HS-27A (cell line): ENCODE results near the gene ECHDC3.

Source experiments
- DNase-seq: peaks from one replicate; pipeline ENCODE4 v3.0.0-alpha.2; 2012; ENCODE audit warnings: low read depth, missing footprints

The ECHDC3 gene

DNA sequence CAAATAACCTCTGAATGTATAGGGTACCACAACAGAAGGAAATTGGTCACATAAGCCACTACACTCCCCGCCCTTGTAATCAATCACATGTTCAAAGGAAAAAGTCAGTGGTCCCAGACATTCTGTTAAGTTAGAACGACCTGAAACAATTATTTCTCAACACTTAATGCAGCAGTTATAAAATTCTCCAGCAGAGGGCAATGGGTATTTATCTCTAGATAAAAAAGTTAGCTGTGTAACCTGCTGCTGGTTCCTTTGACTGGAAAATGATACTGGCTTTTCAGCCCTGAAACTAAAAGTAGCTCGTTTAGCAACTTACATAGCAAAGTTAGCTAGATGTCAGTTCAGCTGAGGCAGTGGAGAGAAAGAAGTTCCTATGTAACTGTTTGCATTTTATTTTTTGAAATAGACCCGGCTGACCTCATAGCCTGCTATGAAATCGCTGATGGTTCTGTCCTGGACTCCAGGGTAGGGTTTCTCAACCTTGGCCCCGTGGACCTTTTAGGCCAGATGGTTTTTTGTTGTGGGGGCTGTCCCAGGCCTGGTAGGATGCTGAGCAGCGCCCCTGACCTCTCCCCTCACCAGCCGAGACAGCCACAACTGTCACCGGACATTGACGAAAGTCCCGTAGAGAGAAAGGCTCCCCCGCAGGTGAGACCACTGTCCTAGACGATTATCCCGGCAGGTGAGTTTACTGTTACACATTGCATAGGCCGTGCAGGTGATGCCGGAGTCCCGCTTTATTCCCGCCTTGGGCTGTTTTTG, 40.8 kb downstream of the ECHDC3 start:
- peak; percentile 15 for DNase-seq

DNA sequence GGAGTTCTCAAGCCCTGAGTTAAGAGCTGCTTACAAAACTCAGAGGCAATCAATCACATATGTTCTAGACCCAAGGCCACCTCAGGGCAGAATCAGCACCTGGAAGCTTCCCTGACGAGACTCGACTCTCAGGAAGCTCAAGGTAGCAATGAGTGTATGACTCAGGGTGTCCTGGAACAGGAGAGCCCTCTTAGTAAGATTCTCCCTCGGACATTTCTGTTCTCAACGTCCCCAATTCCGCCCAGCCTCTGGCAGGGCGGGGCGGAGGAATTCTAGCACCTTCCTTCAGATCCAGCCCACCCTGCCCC, 41.3 kb downstream of the ECHDC3 start:
- DNase-seq, result no peak

DNA sequence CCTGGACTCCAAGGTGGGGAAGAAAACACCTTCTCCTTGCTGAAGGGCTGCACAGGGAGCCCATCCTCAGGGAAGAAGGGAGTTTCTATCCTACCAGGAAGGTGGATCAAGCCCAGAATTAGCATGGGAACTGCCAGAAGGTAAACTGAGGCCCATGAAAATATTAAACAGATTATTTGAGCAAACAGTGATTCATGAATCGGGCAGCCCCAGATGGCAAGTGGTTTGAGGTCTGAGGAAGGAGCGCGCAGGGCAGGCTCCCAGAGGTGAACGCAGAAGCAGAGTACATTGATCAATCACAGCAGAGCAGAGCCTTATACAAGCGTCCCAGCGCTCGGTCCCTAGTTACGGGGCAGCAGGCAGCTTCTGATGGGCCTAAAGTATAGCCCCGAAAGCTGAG, 45.2 kb downstream of the ECHDC3 start:
- DNase-seq, result no peak

DNA sequence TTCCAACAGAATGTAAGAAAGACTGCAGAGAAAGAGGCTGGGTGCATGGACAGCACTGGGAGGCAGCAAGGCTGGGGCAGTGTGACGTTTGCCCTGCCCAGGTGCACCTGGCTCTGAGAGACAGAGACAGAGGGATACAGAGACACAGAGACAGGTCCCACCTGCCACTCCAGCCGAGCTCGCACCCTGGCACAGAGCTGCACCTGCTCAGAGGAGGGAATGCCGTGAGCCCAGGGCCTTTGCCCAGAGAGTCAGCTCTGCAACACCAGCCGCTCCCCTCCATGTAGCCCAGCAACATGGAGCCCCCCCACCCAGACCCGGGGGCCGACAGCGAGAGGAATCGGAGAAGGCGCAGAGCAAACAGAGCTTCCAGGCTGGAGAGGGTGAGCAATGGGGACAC, 45.7 kb downstream of the ECHDC3 start:
- no peak for DNase-seq

DNA sequence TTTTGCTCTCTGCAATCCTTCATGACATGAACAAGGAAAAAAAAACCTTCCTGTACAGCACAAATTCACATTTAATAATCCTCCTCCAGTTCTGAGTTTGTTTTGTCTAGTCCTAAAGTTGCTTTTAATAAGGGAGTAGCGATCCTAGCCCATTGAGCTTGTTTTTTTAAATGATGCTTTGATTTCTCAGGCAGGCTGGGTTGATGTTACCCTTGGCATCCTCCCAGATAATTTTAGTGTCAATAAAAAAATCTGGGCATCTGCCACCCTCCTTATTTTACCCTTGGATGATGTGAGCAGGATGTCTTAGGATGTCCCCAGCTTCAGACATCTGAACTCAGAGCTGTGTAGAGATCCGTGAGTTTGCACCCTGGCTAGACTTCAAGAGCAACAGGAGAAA, 47.1 kb downstream of the ECHDC3 start:
- no peak for DNase-seq

DNA sequence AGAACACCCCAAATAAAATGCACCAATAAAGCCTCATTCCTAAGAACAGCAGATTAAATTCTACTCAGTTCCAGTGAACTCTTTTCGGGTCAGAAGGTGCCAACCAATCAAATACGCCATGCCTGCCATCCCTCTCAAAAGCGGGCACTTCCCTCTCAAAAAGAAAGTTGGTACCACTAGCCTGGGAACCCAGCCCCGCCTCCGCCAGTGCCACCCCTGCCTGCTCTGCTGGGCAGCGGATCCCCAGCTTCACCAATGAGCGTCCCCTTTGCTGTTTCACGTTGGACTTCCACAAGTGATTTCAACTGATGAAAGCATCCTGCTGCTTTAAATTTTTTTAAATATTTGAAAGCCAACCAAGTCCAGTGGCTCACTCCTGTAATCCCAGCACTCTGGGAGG, 47.8 kb downstream of the ECHDC3 start:
- no peak for DNase-seq

DNA sequence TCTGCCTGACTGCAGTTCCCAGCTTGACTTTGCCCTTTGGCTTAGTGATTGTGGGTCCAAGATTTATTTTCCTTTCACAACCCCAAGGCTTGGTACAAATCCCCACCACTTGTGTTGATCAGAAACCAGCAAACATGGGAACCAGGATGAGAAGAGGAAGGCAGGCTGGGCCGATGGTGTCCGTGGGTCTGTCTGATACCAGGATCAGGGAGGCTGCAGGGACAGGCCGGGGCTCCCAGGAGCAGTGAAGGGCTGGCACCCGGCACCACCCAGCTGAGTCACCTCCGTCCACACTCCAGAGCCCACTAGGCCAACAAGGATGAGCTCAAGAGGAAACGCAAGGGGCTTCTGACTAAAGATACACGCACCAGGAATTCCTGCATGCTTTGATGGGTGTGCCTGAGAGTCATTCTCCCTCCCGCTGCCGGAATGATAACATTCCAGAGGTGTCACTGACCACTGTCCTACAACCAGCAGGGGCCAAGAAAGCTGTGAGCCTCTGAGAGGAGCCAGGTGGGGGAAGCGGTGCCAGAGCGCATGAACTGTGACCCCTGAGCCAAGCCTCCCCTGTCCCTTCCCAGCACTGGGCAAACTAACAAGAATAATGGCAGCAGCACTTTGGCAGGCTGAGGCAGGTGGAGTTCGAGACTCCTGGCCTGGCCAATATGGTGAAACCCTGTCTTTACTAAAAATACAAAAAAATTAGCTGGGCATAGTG, 51.7 kb downstream of the ECHDC3 start:
- DNase-seq, result peak; percentile 66

DNA sequence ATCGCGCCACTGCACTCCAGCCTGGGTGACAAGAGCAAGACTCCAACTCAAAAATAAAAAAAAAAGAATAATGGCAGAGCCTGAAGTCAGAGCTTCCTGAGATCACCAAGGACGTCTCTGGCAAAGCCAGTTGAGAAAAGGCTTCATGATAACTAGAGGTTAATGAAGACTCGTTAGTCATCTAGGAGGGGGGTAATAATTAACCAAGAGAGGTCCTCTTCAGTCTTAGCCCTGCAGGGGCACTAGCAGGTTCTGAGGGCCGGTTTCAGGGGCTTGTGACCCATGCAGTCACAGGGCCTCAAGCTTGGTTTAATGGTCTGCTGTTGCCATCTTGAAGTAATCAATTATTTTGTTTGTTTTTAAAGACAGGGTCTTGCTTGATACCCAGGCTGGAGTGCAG, 52.4 kb downstream of the ECHDC3 start:
- DNase-seq, result no peak

DNA sequence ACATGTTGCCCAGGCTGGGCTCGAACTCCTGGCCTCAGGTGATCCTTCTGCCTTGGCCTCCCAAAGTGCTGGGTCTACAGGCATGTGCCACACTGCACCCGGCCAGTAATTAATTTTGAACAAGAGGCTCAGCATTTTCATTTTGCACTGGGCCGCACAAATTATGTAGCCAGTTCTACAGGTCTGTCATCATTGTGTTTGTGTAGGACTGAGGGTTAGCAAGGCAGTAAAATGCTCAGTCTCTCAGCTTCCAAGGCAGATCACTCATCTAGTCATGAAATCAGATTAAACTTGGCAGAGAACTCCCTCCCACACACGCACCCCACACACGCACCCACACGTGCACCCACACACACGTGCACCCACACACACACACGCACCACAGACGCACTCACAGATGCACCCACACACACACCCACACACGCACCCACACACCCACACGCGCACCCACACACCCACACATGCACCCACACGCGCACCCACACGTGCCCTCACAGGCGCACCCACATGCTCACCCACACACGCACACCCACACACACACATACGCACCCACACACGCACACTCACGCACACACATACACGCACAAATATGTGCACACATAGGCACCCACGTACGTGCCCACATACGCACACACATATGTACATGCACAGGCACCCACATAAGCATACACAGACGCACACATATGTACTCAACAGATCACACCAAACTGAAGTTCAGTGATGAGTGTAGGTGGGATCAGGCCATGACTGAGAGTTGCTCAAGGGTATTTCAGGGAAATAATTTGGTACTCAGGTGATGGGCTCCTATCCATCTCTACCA, 53.1 kb downstream of the ECHDC3 start:
- DNase-seq, result no peak

DNA sequence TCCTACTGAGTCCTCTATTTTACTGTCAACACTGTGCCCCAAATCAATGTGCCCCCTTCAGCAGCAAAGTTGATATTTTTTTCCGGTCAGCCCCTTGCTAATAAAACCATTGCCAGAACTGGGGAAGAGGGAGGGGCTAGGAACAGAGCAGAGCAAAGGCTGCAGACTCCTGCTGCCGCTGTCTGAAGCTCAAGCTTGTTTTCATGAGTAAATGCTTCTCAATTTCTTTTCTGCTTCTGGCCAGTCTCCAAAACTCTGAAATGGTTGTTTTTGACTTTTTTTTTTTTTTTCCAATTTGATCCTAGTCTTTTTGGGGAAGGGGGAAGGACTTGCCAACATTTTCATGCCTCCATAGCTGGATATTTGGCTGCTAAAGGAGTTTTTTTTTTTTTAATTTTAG, 54.3 kb downstream of the ECHDC3 start:
- no peak for DNase-seq

DNA sequence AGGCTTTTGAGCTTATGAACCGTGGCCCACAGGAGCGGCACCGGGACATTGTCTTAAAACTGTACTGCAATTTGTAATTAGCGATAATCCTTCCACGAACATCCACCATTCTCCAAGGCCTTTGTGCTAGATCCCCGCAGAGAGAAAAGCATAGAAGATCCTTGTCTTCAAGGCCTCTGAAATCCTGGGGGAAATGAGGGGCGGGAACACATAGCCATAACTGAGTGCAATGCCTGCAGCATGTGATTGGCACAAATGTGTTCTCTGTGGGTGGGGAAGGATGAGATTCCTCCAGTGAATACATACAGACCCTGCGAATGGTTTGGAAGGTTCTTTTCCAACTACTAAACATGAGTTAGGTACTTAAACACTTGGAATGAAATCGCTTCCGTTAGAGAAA, 55.1 kb downstream of the ECHDC3 start:
- DNase-seq, result no peak

DNA sequence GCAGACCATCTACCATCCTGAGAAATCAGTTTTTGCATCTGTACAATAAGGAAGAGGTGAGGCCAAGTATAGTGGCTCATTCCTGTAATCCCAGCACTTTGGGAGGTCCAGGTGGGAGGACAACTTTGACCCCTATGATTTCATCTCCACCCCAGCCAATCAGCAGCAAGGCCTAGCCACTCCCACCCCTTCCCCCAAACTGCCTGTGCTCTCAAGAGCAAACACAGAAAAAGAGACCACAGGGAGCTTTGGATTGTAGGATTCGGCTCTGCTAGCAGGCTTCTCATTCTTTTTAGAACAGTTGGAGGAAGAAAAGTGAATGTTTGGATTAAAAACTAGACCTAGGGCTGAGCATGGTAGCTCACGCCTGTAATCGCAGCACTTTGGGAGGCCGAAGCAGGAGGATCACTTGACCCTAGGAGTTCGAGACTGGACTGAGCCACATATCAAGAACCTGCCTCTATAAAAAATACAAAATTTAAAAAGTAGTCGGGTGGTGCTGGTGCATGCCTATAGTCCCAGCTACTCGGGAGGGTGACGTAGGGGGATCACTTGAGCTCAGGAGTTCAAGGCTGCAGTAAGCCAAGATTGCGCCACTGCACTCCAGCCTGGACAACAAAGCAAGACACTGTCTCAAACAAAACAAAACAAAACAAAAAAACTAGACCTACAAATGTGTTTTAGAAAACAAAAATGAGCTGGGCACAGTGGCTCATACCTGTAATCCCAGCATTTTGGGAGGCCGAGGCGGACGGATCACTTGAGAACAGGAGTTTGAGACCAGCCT, 55.9 kb downstream of the ECHDC3 start:
- DNase-seq, result no peak

DNA sequence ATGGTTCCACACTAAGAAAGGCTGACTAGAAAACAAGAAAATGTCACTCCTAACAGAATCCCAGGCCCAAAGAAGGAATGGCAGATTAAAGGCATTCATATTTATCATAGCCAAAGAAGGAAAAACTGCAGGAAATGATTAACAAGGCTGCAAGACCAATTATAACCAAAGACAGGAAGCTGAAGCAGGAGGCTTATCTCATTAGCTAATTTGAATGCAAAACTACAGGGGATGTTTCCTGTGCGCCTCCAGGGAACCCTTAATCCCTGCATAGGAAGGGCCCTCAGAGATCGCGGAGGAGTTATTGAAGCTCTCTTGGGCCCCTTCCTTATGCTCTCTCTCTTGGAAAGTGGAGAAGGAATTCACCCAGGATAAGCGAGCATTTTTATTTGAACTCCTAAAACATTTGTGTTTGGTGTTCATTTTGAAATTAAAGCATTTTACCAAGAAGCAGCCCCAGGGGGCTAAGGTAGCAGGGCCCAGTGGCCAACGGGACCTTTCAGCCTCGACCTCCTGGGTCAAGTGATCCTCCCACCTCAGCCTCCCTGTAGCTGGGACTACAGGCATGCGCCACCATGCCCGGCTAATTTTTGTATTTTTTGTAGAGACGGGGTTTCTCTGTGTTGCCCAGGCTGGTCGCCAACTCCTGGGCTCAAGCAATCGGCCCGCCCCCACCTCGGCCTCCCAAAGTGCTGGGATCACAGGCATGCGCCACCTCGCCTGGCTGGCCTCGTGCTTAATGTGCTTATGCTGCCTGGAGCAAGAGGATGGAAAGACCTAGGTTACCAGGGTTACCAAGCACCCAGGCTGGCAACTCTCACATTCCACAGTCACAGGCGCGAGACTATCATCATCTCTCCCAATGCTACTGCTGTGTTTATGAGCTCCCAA, 56.9 kb downstream of the ECHDC3 start:
- DNase-seq, result no peak

DNA sequence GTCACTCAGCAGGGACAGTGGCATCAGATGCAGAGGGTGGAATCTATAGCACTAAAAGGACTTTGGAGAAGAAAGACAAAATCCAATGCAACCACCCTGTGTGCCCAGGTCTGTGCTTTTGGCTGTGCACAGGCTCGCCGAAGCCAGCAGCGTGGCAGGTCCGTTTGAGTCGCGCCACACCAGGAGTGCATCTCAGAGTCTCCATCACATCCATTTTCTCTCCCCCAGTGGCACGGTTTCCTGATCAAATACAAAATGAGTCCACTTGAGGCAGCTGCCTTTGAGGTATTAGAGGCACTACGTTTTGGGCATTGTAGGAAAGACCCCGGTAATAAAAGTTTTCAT, 57.5 kb downstream of the ECHDC3 start:
- no peak for DNase-seq

DNA sequence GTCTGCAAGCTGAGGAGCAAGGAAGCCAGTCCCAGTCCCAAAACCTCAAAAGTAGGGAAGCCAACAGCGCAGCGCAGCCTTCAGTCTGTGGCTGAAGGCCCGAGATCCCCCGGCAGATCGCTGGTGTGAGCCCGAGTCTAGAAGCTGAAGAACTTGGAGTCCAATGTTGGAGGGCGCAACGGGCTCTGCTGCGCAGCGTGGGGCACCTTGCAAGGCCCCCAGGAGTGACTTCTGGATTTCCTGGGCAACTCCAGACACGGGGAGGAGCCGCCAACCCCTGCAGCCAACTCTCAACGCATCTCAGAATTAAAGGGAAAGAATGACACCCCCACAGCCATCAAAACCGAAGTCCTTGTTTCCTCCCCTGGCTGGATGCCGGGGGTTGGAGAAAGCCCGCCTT, 62.2 kb downstream of the ECHDC3 start:
- no peak for DNase-seq

DNA sequence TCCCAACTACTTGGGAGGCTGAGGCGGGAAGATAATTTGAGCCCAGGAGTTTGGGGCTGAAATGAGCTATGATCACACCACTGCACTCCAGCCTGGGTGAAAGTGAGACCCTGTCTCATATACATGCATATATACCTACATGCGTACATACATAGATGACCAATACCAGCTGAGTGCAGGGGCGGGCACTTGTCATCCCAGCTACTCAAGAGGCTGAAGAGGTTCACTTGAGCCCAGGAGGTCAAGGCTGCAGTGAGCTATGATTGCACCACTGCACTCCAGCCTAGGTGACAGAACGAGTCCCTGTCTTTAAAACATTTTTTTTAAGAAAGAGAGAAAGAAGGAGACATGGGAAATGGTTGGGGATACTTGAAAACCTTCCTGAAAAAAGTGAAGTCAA, 63.6 kb downstream of the ECHDC3 start:
- no peak for DNase-seq

DNA sequence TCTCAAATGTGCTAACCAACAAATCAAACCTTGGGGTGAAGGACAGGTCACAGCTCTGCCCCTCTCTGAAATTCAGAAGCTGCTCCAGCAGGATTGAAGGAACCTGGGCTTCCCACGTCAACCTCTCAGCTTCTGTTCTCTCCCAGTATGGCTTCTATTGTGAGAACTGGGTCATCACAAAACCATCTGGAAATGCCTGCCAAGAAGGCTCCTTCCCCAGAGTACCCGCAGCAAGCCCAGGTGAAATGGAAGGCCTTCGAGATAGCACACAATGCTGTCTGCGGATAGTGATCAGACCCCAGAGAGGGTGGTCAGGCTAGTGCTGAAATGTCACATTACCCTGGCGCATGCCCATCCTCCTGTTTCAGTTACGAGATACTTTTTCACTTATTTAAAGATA, 64.5 kb downstream of the ECHDC3 start:
- DNase-seq, result no peak

DNA sequence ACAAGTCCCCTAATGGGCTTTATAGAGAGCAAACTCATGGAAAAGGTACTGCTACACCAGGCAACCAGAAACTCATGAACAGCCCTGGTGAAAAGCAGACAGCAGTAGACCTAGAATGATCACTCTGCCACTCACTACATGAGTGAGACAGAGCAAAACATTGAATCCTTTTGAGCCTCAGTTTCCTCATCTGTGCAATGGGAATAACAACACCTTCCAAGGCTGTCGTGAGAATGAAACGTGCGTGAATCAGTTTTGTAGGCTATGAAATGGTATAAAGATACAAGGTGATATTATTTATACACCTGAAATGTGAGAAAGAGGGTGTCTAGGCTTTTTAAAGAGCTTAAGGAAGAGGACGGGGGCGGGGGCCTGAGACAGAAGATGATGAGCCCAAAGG, 66.6 kb downstream of the ECHDC3 start:
- DNase-seq, result no peak

DNA sequence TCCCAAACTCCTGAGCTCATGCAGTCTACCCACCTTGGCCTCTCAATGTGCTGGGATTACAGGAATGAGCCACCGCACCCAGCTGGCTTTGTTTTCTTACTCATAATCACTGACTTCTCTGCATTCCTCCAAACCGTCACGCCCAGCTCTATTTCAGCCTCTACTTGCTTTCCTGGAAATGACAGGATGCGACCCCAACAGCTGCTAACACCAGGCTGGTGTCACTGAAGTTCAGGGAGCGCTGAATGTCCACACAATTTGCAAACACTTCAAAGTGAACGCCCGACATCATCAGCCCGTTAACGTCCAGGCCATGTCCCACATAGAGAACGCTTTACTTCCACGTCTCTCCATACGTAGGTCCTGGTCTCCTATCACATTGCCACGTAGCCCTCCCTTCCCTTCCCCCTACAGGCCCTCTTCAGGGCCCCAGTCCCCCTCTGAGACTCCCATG, 68.2 kb downstream of the ECHDC3 start:
- DNase-seq, result peak; percentile 19

DNA sequence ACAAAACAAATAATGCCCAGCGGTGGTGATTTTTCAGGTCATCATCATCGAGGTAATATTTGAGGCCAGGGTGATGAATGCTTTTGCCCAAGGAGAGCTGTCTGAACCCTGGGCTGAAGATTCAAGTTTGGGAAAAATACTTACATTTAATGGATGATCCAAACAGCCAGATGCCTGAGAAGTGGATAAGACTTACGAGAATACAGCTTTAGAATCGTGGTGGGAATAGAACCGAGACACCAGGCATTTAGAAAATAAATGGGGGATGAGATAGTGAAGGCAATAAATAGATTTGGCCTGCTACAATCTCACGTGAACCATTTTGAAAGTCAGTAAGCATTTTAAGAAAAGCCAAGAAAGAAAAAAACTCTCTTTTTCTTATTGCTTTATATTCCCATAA, 68.8 kb downstream of the ECHDC3 start:
- no peak for DNase-seq

DNA sequence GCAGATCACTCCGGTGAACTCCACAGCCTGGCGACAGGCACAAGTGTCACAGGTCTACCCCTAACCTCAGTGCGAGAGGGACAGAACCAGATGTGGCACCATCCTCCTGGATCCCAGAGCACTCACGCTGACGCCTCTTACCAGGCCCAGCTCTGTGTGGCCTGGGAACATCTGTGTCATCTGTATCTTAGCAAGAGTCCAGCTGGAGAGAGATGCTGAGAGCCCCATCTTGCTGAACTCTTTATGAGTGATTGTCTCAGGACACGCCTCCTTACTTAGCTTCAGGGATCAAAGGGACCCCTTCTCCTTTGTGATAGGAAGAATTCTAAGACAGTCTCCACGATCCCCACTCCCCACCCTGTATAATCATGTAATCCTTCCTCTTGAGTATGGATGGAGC, 71.0 kb downstream of the ECHDC3 start:
- no peak for DNase-seq
